Measurements from ENCODE around the gene NPTXR.
"Not testable (repeated sequence)": the region's sequence is repeated elsewhere in the genome, so short reads cannot be mapped to it uniquely, and the experiment has no call there.

NPTXR gene

DNA sequence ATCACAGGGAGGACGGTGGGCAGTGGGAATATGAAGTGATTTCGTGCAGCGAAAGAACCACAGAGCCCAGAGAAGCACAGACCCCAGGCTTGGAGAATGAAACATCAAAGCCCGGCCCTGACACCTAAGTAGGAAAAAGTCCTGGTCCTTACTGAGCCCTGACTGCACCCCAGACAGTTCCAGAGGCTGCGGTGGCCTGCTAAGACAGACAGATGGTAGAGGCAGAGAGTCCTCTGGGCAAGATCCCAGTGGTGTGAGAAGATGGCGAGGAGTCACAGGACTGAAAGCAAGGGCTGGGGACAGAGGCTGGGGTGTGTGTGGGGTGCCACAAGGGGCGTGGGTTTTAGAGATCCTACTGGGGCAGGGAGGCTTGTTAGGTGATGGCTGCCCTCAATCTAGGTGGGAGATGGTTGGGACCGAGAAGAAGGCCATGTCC is 24.5 kb upstream of the NPTXR start:
- DNase-seq, result no peak

GRCh38 chr22:38867471-38868285 is 23.9 kb upstream of the NPTXR start:
- no peak for DNase-seq

DNA sequence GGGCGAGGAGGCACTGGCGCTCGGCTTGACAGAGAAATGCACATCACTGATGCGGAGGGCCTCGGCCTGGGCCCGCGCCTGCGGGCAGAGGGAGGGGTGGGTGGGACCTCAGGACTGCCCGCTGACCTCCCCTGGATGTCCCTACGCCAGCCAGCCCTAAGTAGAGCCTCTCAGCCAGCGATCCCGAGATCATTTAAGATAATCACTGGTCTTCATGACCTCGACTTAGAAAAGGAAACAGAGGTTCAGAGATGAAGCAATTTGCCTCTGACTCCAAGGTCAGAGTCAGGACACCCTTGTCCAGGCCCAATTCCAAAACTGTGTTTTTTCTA is 23.3 kb upstream of the NPTXR start:
- DNase-seq, result no peak

- DNase-seq, result no peak
Measured at GRCh38 chr22:38866399-38867123, 22.7 kb upstream of the NPTXR start.

DNA sequence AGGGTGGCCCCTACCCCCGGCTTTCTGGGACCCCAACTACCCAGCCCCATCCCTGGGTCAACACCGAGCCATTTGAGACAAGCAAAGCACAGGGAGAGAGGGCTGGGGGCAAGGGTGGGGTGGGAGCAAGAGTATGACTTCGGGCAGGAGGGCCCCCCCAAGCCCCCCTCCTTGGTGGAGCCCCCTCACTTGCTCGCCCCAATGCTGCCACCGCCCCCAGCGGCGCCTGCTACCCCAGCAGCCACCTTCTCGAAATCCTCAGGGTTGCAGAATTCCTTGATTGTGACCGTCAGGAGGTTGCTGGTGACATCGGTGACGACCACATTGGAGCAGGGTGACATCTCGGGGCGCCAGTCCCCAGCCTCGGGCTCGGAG is 22.2 kb upstream of the NPTXR start:
- DNase-seq, result no peak

GRCh38 chr22:38865201-38866023 is 21.6 kb upstream of the NPTXR start:
- no peak for DNase-seq

DNA sequence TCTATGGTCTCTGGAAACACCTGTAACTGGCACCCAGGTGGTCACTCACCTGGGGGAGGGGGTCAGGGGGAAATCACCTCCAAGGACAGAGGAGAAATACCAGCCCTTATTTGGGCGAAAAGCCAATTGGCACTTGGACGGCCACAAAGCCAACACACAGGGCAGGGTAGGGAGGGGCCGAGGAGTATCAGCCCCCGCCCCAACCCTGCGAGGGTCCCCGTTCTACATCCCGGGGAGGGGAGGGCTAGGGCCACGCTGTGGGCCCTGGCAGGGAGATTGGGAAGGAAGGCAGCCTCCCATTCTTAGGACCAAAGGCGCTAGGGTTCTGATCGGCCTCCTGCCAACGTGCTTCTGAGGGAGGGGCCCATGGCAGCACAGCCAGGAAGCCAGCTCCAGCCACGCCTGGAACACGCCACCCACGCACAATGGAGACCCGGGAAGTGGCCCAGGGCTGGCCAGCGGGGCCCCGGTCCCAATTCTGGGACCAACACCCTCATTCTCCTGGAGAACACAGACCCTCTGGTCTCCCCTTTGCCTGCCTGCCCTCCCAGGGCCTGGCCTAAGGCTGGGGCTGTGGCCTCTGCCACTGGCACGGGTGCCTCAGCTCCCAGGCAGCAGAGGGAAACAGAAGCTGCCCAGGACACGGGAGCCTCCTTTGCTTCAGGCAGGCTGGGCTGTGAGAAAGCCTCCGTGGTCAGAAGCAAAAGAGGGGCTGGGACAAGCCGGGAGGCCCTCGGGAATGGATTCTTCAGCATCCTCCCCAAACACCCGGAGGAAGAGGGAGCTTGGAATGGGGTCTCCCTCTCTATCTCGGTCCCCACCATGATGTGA is 20.7 kb upstream of the NPTXR start:
- no peak for DNase-seq

GRCh38 chr22:38863531-38864131 is 19.8 kb upstream of the NPTXR start:
- DNase-seq, result no peak

- DNase-seq, result no peak
Measured at GRCh38 chr22:38862375-38863329, 18.8 kb upstream of the NPTXR start.

DNA sequence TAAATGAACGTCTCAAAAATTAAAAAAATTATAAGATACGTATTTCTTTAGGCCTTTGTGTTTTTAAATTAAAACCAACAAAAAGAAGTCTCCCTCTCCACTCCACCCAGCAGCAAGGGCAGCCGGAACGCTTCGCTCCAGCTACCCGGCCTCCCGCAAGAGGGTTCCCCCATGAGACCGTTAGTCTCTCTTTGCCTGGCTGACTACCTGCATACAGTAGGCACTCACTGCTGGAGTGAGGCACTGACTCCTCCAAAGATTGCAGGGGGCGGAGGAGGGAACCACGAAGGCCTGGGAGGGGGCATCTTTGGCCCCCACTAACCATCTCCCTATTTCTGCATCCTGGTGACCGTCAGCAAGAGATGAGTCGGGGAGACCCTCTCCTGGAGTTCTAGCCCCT is 18.1 kb upstream of the NPTXR start:
- no peak for DNase-seq

GRCh38 chr22:38861170-38861876 is 17.5 kb upstream of the NPTXR start:
- DNase-seq, result no peak

GRCh38 chr22:38860283-38861169 is 16.7 kb upstream of the NPTXR start:
- no peak for DNase-seq

- DNase-seq, result no peak
Measured at GRCh38 chr22:38859581-38860282, 15.9 kb upstream of the NPTXR start.

DNA sequence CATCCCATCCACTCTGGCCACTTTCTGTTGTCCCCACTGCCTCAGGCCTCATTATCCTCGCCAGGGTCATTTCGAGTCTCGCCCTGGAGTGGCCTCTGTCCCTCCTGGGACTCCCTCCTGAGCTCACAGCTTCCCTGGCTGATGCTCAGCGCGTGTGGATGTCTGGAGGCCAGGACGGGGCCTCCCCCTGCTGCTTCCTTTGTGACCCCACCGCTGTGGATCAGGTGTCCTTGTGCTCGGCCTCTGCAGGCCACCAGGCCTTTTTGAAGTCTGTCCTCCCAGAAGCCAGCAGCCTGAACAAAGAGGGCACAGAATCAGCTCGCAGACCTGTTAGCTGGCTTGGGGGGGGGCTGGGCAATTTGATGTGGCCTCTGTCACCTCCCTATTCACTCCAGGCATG is 14.7 kb upstream of the NPTXR start:
- DNase-seq, result no peak

DNA sequence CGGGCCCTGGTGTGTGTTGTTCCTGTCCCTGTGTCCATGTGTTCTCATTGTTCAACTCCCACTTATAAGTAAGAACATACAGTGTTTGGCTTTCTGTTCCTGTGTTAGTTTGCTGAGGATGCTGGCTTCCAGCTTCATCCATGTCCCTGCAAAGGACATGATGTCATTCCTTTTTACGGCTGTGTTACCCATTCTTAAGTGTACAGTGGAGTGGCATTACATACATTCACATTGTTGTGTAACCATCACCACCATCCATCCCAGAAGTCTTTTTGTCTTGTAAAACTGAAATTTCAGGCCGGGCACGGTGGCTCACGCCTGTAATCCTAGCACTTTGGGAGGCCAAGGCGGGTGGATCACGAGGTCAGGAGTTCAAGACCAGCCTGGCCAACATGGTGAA is 10.6 kb upstream of the NPTXR start:
- DNase-seq, result not testable (repeated sequence)

GRCh38 chr22:38853883-38854282 is 10.1 kb upstream of the NPTXR start:
- DNase-seq, result not testable (repeated sequence)

- DNase-seq, result no peak
Measured at GRCh38 chr22:38853196-38853651, 9.4 kb upstream of the NPTXR start.

DNA sequence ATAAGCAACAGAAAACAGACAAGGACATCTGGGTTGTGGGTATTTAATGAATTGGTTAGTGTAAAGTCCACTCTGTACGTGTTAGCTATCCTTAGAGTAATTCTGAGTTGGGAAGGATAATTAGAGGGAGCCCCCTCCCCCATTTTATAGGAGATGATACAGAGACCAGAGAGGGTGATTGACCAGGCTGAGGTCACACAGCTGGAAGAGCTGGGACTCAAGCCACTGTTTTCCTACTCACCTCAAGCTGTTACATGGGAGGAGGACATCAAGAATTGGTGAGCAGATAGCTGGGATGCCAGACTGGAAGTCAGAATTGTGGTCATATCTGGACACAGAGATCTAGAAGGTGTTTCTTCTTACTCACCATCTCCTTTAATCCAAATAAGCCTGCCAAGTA is 8.7 kb upstream of the NPTXR start:
- no peak for DNase-seq

Measured in activated CD4-positive, alpha-beta T cell treated with anti-CD3 and anti-CD28 coated beads, Interleukin-2, amount 50 U/mL, for 4 hours (primary cell).